NCI-H187 treated with DMSO at 0.1 percent for 48 hours (cell line): ENCODE data around the gene HLA-DQA1.
"Not testable (repeated sequence)": the region's sequence is repeated elsewhere in the genome, so short reads cannot be mapped to it uniquely, and the experiment has no call there.

ENCODE experiments used
- DNase-seq: peaks from one replicate; lab custom pipeline; 2025; lab: John Stamatoyannopoulos, UW

The HLA-DQA1 gene

DNA sequence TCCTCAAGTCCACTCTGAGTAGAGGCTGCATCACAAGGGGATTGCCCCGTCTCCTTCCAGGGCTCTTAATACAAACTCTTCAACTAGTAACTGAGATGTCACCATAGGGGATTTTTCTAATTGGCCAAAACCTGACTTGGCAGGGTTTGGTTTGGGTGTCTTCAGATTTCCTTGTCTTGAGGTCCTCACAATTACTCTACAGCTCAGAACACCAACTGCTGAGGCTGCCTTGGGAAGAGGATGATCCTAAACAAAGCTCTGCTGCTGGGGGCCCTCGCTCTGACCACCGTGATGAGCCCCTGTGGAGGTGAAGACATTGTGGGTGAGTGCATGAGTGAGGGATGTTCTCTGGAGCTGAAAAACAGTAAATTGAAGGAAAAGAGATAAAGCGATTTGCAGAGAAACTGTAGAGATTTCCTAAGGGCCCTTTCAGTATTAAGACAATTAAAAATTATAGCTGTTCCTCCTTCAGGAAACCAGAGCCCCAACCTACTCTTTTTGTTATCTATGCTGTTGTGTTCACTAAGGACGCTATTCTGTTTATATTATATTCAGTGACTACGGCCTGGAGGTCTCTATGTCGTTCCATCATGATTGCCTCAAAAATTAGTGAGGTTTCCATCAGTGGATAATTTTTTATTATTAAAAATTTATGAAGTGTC lies at the start of gene HLA-DQA1:
Gene HLA-DQA1, plus strand, starts transcription at position 188 of the 662 bp plus-strand sequence. Its CDS starts 53 bp downstream, at position 241.
- no peak for DNase-seq

DNA sequence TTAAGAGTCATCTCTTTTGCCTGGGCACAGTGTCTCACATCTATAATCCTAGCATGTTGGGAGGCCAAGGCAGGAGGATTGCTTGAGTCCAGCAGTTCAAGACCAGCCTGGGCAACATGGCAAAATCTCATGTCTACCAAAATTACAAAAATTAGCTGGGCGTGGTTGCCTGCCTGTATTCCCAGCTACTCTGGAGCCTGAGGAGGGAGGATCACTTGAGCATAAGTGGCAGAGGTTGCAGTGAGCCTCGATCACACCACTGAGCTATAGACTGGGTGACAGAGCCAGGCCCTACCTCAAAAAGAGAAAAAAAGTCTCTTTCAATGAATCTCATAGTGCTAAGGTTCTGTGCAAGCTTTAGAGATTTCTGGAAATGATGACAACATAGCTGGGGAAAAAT lies 49.0 kb upstream of the HLA-DQA1 start:
- no peak for DNase-seq

DNA sequence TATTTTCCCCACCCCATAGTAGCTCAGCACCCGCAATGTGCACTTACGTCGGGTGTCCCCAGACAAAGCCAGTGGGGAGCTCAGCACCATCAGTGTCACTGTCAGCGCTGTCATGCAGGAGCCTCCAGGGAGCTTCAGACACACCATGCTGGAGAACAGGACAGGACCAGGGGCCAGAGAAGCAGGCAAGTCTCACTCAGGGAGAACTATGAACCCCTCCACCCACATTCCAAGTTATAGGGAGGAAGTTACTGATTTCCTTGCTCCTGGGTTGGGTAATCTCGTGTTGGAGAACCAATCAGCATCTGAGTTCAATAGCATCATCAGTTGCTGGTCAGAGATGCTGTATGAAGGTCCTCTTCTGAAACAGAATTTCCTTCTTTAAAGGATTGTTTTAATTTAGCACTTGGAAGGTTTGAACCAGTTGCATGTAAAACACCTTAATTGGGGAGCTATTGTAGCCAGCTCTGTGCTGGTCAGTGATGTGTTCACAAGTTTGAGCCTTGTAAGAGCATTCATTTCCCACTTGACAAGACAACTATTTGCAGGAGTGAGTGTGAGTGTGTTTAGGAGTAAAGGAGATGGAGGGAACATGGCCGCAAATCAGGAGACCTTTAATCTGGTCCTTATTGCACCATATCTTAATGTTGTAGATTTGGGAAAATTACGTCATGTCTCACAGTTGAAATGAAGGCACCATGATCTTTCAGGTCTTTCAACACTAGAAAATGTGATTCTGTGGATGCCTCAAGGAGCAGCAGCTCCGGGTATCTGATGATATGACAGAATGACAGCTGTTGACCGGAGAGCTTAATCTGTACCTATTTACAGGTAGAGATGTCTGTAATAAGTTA lies 47.4 kb upstream of the HLA-DQA1 start, which contains the start of gene HLA-DRB1:
Gene HLA-DRB1, minus strand, starts transcription at position 253 of the 854 bp plus-strand sequence. Its CDS starts 106 bp downstream, at position 147.
- no peak for DNase-seq

DNA sequence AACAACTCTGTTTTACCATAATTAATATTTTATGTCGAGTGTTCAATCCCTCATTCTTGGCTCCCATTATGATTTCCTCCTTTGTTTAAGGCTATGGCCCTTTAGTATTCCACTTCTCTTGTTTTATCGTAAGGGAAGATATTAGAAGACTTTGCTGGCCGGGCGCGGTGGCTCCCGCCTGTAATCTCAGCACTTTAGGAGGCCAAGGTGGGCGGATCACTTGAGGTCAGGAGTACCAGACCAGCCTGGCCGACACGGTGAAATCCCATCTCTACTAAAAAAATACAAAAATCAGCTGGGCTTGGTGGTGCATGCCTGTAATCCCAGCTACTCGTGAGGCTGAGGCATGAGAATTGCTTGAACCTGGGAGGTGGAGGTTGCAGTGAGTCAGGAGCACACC lies 46.5 kb upstream of the HLA-DQA1 start:
- not testable (repeated sequence) for DNase-seq

DNA sequence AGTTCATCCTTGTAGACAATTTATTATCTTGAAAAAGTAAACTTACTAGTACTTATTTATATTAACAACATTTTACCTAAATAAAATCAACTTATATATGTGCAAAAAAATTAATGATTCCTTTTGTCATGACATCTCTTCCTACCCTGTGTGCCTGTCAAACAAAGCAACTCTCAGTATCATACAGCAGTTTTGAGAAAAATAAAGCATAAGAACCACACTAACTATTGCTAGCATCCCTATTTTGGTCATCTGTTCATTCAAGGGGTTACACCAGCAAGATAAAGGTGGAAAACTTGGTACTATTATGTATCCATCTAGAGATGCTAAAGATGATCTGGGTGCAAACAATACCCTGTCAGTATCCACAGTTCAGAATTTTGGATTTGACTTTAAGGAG lies 40.2 kb upstream of the HLA-DQA1 start:
- DNase-seq, result no peak

DNA sequence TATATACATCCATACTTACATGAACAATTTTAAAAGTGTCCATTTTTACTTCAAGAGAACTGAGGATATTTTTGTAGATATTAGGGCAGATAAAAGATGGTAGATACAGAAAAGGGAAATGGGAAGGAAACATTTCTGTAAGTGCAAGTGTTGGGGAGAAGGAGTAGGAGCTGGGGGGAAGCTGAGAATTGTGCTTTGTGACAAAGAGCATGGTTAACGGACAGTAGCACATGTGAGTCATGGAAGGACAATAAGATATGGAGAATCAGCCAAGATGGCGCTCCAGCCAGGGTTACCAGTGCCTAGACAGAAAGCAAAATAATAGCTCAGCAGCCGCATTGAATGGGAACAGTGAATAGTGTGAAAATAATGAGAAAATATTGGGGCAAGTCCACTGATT lies 34.8 kb upstream of the HLA-DQA1 start:
- DNase-seq, result no peak

DNA sequence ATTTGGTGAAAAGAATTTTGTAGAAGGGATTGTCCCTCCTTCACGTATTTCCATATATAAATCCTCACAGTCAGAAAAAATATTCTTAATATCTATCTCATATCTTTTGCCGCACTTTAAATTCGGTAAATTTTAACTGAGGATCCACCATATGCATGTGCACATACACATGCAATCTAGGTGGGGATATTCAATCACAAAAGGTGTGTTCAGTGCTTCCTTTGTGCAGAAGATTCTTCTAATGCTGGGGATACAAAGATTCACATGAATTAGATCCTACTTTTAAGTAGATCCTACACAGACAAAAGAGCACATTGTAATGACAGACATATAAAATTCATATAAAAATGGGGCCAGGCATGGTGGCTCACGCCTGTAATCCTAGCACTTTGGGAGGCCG lies 34.0 kb upstream of the HLA-DQA1 start:
- DNase-seq, result no peak

DNA sequence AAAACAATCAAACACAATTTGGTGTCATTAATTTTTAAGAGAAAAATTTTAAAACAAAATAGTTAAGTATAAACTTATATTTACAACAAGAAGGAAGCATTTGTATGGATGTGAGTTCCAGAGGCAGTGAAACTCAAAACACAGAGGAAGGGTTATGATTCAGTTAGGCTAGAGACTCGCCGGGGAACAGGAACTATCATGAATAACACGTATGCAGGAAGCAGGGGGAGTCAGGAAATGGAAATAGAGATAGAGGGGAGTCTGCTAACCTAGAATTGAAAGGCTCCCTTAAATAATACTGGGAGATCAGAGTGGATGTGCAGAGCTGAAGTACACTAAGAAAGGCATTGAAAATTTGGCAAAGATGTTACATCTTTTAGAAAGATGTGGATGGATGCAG lies 33.3 kb upstream of the HLA-DQA1 start:
- DNase-seq, result no peak

DNA sequence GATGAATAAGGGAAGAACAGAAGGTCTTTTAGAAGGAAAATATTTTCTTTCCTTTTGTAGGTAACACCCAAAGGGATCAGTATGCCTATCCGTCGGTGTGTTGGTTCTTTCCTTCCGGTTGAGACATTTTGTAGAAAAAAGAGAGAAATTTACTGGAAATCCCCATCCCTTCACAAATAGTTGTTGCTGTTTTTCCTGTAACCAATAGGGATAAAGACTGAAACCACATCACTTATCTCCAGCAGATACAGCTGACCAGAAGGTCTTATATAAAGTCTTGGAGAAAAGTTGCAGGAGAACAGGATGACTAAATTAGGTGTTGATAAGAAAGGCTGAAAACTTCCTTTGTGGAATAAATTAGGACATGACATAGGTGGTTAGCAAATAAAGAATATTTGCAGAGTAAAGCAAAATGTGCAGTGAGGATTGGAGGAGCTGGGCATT lies 32.8 kb upstream of the HLA-DQA1 start:
- no peak for DNase-seq

DNA sequence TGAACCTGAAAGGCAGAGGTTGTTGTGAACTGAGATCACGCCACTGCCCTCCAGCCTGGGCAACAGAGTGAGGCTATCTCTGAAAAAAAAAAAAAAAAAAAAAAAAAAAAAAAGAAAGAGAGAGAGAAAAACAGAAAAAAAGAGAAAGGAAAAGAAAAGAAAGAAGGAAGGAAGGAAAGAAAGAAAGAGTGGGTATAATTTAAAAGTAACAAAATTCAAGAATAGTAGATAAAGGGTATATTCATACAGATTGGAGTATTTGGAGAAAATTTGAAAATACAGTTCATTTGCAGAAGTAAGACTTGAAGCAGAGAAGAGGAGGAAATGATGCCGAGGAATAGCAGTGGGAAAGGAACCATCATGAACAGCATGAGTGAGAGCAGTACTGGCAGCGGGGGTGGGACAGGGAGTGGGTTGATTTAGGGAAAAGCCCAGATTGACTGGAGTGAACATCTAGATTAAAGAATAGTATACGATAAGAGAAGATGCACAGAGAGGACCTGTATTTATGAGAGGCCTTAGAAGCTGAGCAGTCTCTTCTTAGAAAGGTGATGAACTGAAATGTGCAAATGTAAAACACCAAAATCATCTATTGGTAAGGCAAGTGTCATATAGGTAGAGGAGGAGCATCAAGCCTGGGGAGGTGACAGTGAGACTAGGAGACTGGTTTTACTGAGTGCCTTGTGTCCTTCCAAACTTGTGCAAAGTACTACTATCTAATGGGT lies 29.8 kb upstream of the HLA-DQA1 start:
- DNase-seq, result no peak

DNA sequence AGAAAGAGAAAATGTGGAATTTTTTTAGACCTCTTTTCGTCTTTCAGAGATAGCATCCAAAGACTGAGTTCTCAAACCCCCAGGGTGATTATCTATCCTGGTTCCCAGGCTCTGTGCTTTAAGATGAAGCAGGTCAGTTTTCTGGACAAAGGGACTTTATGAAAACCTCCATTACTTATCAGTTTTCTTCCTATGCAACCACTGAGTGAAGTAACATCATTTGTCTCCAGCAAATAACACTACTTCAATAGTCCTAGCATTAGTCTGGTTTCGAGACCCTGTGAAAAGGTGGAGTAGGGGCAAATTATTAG lies 29.3 kb upstream of the HLA-DQA1 start:
- no peak for DNase-seq

DNA sequence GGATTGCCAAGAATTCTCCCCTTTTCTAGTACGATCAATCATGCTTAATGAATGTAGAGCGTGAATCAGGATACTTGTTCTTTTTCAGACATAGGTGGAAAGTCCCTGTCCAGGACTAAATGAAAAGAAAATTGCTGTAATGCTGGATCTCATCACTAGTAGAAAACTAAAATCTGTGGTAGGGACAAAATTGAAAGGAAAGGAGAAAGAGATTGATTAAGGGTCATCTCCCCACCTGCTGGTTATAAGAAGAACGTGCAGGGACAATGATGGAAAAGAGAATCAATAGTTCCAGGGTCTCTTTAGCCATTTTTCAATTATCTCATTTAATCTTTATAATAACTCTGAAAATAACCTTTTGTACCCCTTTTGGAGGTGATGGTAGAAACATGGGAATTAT lies 28.8 kb upstream of the HLA-DQA1 start:
- no peak for DNase-seq

DNA sequence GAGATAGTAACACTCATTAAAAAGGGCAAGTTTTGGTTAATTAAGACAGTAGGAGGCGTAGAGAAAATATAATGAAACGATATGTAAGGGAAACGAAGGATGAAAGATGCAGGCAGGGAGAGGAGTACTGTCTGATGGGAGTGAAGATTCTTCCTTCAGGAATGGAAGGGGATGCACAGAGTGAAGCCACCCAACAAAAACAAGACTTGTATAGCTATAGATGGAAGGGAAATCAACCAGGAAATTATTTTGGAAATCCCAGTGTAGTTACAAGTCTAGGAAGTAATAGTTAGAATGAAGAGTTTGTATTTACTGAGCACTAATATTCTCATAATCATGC lies 27.8 kb upstream of the HLA-DQA1 start:
- no peak for DNase-seq

DNA sequence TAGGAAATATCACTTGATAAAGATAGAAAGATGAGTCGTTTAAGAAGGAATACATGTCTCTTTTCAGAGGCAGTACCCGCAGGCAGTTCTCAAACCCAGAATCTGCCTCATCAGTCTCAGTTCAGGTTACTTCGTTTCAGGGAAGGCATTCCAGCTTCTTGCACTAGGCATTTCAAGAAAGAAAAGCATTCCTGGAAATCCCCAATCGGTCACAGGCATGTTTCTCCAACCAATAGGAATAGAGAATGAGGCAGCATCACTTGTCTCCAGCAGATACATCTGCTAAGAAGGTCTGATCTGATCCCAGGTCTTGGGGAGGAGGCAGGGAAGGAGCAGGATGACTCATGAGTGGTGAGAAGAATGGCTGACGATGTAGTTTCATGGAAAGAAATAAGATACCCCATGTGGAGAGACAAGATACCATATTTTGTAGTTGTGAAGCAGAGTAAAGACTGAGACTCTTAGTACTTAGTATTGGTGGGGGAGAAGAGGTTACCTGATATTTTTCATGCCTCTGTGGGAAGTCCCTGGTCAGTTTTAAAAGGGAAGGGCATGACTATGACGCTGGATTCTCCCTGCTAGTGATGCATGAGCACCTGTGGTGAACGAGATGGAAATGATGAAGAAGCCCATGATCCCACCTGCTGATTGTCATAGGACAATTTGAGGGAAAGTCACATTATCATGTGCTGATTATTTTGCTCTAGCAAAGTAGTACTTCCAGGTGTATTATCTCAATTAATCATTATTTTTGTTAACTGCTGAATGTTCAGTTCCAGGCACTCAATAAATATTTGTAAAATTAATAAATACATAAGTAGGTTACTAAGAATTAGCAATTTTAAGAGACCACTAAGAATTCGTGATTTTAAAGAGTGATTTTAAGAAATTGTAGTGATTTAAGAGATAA lies 27.2 kb upstream of the HLA-DQA1 start:
- peak; percentile 20 for DNase-seq

DNA sequence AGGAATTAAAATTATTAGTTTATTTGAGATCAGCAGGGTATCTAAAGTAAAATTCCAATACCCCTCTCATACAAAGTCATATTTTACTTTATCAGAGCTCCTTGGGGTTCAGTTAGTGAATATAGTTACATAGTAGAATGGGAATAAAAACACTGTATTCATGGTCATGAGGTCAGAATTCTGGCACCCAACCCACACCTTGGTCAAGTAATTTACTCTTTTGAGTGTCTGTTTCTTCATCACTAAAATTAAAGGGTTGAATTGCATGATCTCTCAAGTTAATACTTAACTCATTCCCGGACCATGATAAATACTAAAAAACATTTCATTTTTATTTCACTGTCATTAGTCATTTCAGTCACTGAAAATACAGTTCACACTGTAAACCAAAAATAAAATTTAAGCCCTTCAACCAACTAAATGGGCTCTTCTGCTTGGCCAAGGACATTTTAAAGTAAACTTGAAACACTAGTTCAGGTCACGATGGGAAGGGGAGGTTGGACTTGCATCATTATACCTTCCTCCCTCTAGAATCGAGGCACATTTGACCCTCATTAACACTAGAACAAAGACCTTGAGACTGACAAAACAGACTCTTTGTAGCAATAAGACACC lies 26.4 kb upstream of the HLA-DQA1 start:
- no peak for DNase-seq

DNA sequence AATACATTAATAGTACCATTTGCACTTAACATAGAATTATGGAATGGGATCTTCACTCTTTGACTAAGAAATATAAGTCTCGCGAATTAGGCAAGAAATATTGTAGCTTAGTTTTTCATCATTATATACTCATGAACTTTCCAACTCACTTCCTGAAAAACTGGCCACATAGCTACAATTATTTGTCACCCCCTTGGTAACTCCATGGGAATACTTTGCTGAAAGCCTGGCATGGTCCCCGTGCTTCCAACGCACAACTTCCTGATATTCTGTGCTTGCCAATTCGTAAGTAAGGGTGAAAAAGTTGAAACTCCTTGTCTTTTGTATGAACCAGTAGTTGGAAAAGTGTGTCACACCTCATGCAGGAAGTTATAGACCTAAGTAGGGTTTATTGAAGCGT lies 23.7 kb upstream of the HLA-DQA1 start:
- no peak for DNase-seq

DNA sequence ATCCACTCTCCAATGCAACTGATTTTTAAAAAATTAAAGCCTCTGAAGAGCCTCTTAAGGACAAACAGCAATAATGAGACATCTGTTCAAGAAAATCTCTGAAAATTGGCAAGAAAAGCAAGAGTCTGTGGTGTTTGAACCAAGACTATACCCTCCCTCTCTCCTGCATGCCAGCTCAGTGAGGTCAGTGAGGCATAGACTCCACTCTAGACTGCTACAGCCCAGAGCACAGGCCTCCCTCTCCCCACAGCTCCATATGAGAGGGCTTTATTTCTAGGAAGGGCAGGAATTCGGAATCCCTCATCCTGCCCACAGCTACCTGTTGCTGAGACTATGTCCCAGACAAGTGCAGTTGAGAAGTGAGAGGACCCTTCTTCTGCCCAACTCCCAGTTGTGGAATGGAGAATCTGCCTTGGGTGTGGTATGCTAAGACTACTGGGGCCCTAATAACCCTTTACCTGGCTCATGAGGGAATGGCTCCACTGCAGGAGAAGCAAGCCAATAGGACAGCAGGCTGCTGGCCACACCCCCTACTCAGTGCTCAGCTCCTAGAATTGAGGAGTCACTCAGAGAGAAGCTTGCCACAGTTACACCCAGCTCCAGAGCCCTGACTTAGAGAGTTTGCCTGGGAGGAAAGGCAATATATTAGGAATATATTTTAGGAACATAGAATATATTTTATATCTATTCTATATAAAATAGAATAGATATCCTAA lies 22.7 kb upstream of the HLA-DQA1 start:
- no peak for DNase-seq

DNA sequence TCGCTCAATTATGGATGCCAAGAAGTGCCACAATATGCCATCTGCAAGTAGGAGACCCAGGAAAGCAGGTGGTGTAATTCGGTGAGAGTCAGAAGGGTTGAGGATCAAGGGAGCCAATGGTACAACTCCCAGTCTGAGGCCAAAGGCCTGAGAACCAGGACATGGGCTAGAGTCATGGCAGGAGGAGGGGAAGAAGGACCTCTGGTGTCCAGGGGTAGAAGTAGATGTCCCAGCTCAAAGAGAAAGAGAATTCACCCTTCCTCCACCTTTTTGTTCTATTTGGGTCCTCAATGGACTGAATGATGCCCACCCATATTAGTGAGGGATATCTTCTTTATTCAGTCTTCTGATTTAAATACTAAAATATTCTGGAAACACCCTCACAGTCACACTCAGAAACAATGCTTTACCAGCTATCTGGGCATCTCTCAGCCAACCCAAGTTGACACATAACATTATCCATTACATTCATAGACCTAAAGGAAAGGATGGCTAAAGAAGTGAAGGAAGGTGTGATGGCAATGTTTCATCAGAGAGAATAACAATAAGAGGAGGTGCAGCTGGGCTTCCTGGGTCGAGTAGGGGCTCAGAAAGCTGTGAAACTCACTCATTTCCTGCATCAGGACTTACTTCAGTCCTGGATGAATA lies 21.2 kb upstream of the HLA-DQA1 start:
- DNase-seq, result no peak

DNA sequence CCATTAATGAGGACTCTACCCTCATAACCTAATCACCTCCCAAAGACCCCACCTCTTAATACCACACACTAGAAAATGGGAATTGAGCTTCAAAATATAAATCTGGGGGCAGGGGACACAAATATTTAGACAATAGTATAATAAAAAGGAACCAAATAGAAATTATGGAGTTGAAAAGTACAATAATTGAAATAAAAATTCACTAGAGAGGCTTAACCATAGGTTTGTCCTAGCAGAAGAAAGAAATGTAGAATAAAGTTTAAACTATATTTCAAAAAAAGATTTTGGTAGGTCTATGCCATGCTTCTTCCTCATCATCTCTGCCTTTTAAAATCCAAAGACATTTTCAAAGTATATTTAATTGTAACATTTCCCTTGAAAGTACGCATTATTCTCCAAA lies 19.5 kb upstream of the HLA-DQA1 start:
- DNase-seq, result no peak

DNA sequence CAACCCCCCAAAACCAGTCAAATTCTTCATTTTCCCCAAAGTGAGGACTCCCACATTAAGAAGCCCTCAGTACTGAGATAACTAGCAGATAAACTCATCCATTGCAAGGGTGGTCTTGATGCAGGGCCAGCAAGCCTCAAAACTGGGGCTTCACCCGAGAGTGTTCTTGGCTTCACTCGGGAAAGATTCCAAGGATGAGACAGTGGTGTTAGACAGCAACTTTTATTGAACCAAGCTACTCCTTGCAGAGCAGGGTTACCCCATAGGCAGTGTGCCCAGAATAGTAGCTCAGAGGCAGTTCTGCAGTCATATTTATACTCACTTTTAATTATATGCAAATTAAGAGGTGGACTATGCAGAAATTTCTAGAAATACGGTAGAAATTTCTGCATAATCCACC lies 15.8 kb upstream of the HLA-DQA1 start:
- no peak for DNase-seq
